Right renal cortex interstitium (tissue), 3 donors: ENCODE data around the gene CCDC73. TPM values are rescaled to one million over a fixed set of nuclear protein-coding genes. Genes with fewer than 3 reads are reported as not detected.
A peak's percentile ranks its signal among the peaks of the same experiment; 100 is the strongest.
"Not testable (repeated sequence)": the region's sequence is repeated elsewhere in the genome, so short reads cannot be mapped to it uniquely, and the experiment has no call there.

ENCODE experiments used
- DNase-seq, 3 donors: peaks; one replicate each; pipeline ENCODE4 v3.0.0-alpha.2; 2013; ENCODE audit warnings: low read depth in 3 of 3, low spot score in 2 of 3
- polyA plus RNA-seq, 3 donors: library from polyadenylated mRNA; unstranded; fragments of 120-200 nt; gene quantifications; one replicate each; pipeline ENCODE4 v1.2.1, GENCODE V29; 2013; ENCODE audit not compliant: insufficient read length in 3 of 3

Gene CCDC73
- polyA plus RNA-seq, 3 donors, result 0.19 to 0.26 (median 0.23) TPM

DNA sequence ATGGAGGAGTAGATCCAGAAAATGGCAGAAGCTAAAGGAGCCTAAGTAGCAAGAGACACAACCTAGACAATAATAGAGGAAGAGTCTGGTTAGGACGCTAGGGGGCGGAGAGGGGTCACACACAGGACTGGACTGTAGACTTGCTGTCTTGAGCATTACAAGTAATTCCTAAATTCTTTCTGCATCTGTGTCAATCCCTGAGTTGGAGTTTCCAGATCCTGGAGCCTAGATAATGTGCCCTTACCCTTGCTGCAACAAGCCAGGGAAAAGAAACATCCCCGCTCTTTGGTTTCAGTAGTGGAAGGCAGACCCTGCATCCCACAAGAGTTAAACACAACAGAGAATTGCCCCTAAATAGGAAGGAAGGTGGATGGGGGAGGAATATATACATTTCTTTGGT, 14.9 kb upstream of the CCDC73 start:
- peak in 1 of 3 donors; percentile 38 for DNase-seq

DNA sequence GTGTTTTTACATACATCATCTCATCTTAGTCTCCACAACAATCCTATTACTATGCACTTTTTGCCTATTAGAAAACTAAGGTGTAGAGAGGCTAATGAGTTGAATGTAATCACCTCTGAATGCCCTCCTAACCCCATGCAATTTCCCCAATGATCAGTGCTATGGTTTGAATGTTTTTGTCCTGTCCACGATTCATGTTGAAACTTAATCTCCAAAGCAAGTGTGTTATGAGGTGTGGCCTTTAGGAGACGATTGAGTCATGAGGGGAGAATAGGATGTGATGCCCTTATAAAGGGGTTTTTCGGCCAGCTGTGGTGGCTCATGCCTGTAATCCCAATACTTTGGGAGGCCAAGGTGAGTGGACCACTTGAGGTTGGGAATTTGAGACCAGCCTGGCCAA, 2.0 kb upstream of the CCDC73 start:
- DNase-seq, result no peak

DNA sequence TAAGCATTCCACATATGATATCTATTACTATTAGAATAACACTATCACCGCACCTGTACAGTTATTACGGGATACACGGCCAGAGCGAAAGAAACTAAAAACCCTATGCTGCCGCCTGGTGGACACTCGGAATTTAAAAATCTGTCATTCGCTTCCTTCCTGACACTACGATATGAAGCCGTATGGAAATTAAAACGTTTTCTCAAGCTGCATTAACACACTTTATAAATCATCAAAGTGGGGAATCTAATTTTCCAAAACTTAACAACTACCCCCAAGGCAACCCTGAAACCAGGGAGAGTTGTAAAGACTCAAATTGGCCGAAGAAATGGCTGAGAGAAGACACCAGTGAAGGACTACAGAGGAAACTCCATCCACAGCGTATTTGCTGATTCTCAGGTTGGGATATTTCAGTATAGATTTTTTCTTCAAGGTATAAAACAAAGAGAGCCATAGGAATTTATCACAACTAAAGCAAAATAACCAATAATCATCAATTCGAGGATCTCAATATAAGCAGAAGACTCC, 1.4 kb downstream of the CCDC73 start:
- peak; percentile 44 to 57 (median 47) for DNase-seq

- DNase-seq, result no peak
These were observed 2.1 kb downstream of the CCDC73 start for GRCh38 chr11:32792111-32792947.

DNA sequence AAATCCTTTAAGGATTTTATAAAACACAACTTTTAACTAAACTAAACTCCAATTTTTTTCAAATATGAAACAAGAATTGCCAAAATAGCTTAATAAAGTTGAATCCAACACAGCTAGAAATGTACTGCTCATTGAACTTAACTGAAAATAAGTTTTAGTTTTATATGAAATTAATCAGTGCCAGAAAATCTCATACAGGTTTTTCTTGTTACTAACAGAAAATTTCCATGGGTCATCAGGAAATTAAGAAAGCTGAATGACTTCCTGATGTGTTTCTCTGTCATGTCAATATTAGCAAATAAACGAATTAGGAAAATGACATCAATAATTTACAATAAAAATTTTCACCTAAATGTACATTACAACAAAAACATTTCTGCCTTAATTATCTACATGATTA, 3.5 kb downstream of the CCDC73 start:
- DNase-seq, result no peak

- DNase-seq, result no peak
These were observed 7.7 kb downstream of the CCDC73 start for GRCh38 chr11:32786811-32787210.

DNA sequence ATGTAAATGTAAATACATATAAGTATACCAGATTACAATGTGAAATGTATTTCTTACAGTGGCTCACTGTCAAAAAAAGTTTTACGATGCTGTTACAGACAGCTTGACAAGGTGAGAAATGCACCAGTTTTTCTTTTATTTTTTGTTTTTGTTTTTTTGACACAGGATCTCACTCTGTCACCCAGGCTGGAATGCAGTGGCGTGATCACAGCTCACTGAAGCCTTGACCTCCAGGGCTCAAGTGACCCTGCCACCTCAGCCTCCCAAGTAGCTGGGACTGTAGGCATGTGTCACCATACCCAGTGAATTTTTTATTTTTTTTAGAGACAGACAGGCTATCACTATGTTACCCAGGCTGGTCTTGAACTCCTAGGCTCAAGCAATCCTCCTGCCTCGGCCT, 9.2 kb downstream of the CCDC73 start:
- no peak for DNase-seq

DNA sequence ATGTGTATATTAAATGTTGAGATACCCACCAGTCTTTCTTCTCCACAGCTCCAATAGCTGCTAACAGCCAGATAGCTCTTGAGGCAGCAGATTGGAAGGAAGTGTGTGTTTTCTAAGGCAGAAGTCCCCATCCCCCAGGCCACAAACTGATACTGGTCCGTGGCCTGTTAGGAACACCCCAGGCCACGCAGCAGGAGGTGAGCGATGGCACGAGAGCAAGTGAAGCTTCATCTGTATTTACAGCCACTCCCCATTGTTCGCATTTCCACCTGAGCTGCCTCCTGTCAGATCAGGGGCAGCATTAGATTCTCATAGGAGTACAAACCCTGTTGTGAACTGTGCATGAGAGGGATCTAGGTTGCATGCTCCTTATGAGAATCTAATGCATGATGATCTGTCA, 12.7 kb downstream of the CCDC73 start:
- no peak for DNase-seq

GRCh38 chr11:32780839-32781238, 13.6 kb downstream of the CCDC73 start:
- DNase-seq, result not testable (repeated sequence)

GRCh38 chr11:32779136-32779535, 15.3 kb downstream of the CCDC73 start:
- DNase-seq, result no peak

DNA sequence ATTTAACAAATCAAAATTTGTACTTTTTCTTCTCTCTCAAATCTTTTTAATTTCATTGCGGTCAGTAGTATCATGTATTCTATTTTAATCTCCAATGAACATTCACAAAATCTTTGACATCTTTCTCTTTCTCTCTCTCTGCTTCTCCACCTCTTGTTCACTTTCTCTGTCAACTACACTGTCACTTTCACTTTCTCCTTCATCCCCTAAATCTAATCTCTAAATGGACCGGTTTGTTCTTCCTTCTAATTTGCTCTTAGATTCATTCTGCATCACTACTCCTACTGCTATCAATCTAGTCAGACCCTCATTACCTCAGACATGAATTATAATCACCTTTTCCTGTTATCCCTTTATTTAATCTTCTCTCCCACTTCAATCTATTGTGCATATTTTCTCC, 18.6 kb downstream of the CCDC73 start:
- no peak for DNase-seq

- no peak for DNase-seq
These were observed 20.4 kb downstream of the CCDC73 start for GRCh38 chr11:32774081-32774480.

- no peak for DNase-seq
These were observed 21.7 kb downstream of the CCDC73 start for GRCh38 chr11:32772731-32773130.

DNA sequence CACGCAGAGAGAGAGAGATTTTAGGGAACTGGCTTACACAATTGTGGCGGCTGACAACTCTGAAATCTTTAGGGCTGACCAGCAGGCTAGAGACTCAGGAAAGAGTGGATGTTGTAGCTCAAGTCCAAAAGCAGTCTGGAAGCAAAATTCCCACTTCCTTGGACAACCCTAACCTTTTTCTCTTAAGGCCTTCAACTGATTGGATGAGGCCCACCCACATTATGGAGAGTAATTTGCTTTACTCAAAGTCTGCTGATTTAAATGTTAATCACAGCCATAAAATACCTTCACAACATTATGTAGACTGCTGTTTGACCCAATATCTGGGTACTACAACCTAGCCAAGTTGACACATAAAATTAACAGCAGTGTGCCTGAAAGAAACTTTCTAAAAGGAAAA, 32.7 kb downstream of the CCDC73 start:
- DNase-seq, result not testable (repeated sequence)

DNA sequence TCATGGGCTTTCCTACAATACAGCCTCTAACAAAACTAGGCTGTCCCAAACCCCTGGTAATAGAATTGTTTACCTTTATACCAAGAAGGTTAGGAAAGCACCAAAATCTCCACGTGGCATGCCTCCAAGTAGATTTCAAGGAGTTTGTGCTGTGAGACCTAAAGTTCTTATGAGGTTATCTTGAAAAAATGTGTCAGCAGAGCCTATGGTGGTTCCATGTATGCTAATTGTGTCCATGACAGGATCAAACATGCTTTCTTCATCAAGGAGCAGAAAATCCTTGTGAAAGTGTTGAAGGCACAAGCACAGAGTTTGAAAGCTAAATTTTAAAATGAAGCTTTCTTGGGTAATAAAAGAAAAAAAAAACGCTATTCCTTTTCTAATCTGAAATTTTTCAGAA, 36.2 kb downstream of the CCDC73 start:
- no peak for DNase-seq

DNA sequence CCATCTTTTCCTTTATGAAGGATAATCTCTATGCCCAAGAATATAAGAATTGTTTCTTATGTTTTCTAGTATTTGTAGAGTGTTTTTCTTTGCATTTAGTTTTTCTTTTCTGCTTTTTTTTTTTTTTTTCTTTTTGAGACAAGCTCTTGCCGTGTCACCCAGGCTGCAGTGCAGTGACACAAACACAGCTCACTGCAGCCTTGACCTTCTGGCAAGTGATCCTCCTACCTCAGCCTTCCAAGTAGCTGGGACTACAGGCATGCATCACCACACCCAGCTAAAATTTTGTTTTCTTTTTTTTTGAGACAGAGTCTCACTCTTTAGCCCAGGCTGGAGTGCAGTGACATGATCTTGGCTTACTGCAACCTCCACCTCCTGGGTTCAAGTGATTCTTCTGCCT, 41.3 kb downstream of the CCDC73 start:
- DNase-seq, result not testable (repeated sequence)

DNA sequence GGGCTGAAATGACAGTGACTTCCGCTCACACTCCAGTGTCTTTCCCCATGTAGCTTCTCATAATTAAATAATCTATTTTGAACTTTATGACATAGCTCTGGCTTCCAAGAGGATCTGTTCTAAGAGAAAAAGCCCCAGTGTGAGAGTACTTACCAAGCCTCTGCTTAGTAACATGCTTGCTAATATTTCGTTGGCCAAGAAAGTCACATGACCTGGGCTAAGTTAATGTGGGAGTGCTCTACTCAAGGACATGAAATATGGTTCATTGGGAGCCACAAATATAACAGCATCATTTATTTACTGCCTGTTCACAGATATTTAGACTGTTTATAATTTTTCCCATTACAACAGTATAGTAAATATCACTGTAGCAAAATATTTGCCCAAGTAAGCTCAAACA, 42.5 kb downstream of the CCDC73 start:
- DNase-seq, result no peak

DNA sequence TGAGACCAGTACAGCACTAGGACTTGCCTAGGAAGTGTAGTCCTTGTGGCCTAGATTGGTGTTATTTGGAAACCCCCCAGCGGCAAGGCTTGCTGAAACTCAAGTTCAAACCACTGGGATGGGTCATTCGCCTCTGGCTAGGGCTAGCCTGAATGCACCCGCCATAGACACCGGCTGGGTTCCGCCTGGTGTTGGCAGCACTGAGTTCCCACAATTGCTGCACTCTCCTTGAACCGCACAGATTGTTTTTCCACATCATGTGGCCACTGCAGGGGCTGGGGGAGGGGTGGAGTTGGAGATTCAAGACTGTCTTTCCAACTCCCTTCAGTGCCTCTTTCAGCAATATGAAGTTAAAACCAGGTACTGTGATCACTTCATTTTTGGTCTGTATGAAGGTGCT, 43.1 kb downstream of the CCDC73 start:
- no peak for DNase-seq

GRCh38 chr11:32729976-32730375, 64.5 kb downstream of the CCDC73 start:
- no peak for DNase-seq

GRCh38 chr11:32723332-32723731, 71.1 kb downstream of the CCDC73 start:
- DNase-seq, result no peak

DNA sequence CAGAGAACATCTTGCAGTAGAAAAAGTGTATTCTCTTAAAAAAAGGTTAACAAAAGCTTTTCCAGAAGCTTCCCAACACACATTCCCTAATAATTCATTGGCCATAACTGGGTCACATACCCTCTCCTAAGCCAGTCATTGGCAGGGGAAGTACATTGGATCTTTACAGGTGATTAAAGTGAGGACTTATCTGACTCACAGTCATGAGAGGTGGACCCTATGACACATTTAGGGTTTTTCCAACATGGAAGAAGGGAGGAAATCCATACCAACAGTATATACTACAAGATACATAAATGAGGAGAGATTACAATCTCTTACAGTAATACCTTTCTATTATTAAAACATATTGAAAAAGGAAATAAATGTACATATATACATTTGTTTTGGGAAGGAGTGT, 72.2 kb downstream of the CCDC73 start:
- no peak for DNase-seq

GRCh38 chr11:32713496-32713895, 81.0 kb downstream of the CCDC73 start:
- DNase-seq, result no peak

DNA sequence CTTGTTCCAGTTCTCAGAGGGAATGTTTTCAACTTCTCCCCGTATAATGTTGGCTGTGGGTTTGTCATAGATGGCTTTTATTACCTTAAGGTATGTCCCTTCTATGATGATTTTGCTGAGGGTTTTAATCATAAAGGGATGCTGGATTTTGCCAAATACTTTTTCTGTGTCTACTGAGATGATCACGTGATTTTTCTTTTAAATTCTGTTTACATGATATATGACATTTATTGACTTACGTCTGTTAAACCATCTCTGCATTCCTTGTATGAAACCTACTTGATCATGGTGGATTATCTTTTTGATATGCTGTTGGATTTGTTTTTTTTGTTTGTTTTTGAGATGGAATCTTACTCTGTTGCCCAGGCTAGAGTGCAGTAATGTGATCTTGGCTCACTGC, 85.5 kb downstream of the CCDC73 start:
- DNase-seq, result not testable (repeated sequence)
